NCI-H748 (cell line): ENCODE data around the gene ACTG1.
A peak's percentile ranks its signal among the peaks of the same experiment; 100 is the strongest.

Source experiments
- DNase-seq: peaks from one replicate; lab custom pipeline; 2025; ENCODE audit not compliant: unreplicated experiment; lab: John Stamatoyannopoulos, UW

The ACTG1 gene

GRCh38 chr17:81482673-81483072 is 29.9 kb downstream of the ACTG1 start:
- no peak for DNase-seq

DNA sequence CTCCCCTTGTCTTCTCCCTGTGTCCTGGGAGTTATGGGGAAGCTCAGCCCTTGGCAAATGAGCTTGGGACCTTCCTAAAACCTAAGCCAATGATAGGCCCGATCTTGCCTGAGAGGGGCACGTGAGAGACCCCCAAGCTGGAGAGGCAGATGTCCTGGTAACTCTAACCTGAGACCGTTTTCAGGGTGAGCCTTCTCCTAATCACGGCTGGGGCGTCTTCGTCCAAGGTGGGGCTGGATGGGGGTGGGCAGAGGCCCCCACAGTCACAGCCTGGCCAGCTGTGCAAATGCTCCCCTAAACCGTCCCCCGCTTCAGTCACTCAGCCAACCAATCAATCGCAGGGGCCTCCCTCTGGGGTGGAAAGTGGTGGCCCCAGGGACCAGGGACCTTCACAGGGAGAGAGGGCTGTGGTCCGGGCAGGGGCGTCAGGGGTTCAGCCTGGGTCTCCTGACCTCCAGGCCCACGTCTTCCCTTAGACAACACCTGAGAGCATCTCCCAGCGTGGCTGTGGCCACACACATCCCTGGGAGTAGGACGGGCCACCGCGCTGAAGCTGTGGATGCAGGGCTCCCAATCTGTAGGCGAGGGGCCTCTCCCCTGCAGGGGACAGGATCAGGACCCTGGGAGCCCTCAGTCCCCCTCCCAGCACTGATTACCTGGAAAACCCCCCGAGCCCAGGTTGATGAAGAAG is 30.6 kb downstream of the ACTG1 start:
- no peak for DNase-seq

DNA sequence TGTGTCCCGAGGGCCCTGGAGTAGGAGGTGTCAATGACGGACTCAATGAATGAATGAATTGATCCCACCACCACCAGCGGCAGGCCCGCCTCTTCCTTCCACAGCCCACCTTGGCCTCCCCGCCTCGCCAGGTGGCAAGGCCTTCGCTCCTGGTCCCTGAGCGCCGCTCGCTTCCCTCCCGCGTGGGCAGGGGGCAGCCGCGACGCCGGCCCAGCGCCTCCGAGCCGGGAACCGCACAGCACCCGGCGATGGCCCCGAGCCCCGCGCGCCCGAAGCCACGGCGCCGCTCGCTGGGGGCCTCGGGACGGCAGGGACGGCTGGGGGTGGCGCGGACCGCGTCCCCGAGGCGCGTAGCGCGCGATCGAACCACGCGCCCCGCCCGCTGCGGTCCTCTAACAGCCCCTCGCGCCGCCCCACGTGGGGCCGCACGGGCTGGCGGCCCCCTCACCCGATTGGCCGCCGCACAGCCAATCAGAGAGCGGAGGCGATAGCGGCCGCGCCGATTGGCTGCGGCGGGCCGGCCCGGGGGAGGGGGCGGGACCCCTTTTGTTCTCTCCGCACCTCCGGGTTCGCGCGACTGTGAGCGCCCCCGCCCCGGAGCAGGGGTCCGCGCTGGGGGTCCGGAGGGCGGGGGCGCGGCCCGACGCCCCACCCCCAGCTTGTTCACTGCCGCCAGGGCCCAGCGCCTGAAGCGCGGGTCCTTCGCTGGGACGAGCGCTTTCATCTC is 31.4 kb downstream of the ACTG1 start:
- DNase-seq: peak; percentile 85

DNA sequence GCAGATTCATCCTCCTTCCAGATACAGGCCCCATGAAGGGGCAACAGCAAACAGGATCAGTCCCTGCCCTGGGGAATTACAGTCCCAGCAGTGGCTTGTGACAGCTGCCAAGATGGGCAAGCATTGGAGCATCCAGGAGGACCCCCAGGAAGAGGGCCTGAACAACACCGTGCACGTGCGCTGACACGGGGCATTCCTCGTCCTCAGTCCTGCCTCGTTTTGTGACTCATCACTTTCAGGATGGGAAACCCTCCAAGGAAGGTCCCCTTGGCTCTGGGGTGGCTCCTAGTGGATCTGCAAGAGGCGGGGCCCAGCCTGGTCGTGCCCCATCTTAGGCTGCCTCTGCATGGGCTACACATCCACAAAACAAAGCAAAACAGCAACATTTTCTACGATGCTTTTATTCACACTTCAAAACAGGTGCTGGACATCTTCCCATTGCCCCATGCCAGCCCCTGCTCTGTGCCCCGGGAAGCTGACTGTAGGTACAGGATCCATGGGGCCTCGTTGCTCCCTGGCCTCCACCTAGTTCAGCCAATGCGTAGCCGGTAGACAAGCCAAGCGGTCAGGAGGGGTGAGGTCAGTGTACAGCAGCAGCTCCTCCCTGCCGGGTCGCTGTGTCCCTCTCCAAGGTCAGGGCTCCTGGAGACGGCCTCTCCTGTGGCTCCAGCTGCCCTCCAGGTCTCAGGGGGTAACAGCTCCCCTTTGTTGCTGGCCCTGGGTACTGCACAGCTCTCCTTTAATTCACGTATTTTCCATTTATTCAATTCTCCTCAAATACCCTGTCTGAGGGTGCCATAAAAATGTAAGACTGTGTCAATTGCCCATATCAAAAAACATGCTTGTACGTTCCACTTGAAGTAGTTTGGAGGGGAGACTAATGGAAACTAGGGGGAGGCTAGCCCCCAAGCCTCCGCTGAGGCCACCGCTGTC is 32.2 kb downstream of the ACTG1 start:
- DNase-seq: no peak

DNA sequence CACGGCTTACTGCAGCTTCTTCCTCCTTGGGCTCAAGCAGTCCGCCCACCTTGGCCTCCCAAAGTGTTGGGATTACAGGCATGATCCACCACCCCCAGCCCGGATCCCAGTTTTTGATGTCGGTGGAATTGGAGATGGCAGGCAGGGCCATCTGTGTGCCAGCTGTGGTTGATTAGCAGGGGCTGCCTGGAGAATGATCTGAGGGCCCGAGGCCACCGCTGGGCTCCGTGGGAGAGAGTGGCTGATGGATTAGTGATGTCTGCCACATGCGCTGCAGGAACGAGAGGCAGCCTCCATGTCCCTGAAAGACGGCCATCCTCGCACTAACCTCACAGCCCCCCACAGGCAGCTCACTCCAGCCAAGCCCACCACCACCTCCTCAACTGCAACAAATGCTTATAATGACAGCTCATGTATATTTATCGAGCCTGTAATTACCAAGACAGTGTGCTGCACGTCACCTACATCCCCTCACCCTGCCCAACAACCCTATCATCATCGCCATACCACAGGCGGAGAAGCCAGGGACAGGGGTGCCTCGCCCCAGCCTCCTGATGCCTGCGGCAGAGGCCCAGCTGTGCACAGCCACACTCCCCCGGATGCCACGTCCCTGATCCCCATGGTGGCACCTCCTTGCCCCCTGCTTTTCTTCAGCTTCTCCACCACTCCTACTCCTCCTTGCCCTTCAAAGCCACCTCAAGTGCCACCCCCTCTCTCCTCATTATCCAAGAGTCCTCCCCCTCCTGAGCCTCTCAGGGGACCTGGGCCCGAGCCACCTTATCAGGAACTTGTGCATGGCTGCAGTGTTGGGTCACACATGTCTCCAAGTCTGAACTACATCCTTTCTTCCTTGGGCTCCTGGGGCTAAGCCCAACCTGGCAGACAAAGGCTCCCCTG is 33.2 kb downstream of the ACTG1 start:
- DNase-seq: no peak

DNA sequence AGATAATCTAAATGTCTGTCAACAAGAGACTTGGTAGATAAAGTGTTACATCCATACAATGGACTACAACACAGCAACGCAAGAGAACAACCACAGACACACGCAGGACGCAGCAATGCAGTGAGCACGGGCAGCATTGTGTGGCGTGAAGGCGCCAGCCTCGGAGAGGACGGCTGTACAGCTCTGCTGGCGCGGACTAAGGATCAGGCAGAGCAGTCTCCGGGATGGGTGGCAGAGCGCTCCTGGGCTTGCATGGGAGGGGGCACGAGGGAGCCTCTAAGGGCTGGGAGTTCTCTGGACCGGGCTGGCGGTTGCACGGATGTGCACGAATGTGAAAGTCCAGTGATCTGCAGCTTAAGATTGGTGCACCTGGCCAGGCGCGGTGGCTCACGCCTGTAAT is 34.5 kb downstream of the ACTG1 start:
- DNase-seq: no peak

DNA sequence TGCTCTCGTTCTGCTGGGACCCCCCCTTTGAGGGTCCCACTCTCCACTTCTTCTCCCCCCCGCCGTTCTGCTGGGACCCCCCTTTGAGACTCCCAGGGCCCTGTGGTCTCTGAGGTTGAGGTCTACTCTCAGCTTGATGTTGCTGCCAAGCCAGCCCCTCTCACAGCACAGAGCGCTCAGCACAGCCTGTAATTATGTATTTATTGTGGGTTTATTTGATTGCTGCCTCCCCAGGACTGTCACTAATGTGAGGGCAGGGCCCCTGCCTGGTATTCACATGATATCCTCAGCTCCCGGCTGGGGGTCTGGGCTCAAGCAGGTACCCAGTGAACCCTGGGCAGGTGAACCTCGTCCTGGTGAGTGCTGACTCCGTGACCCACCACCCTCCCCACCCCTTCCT is 35.4 kb downstream of the ACTG1 start:
- no peak for DNase-seq

DNA sequence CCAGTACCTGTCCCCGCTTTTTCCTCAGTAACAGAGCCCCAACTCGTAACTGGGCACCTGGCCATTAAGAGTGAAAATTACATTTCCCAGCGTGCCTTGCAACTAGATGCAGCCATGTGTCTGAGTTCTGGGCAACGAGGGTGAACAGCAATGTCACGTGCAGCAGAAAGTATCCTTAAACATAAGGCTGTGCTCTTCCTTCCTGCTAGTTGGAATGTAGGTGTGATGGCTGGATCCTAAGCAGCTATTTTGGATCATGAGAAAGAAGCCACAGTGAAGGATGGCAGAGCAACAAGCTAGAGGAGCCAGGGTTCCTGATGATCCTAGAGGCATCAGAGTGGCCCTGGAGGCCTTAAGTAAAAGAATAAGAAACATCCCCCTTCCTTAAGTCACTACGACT is 36.0 kb downstream of the ACTG1 start:
- no peak for DNase-seq

GRCh38 chr17:81476097-81476496 is 36.5 kb downstream of the ACTG1 start:
- DNase-seq: no peak

GRCh38 chr17:81474958-81475357 is 37.6 kb downstream of the ACTG1 start:
- DNase-seq: no peak

- no peak for DNase-seq
Measured at GRCh38 chr17:81473019-81473418, 39.6 kb downstream of the ACTG1 start.

GRCh38 chr17:81471818-81472456 is 40.7 kb downstream of the ACTG1 start:
- peak; percentile 22 for DNase-seq

GRCh38 chr17:81470944-81471817 is 41.4 kb downstream of the ACTG1 start:
- DNase-seq: no peak

GRCh38 chr17:81470270-81470943 is 42.2 kb downstream of the ACTG1 start:
- DNase-seq: no peak

DNA sequence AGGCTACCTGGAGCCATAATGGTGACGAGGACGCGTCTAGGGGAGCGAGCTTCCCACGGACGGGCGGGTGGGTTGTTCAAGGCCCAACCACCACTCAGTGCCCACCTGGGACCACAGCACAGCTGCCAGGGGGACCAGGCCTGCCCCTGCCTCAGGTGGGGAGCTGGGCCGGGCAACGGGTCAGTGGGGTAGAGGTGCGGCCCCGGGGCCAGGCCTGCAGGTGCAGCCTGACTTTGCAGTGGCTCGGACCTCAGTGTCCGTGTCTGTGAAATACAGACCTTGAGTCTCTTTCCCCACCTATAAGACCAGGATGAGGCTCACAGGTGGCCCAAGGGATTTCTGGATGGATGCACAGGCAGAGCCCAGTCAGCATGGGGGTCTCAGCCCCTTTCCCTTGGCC is 43.3 kb downstream of the ACTG1 start:
- no peak for DNase-seq

GRCh38 chr17:81468770-81469121 is 43.9 kb downstream of the ACTG1 start:
- DNase-seq: no peak

DNA sequence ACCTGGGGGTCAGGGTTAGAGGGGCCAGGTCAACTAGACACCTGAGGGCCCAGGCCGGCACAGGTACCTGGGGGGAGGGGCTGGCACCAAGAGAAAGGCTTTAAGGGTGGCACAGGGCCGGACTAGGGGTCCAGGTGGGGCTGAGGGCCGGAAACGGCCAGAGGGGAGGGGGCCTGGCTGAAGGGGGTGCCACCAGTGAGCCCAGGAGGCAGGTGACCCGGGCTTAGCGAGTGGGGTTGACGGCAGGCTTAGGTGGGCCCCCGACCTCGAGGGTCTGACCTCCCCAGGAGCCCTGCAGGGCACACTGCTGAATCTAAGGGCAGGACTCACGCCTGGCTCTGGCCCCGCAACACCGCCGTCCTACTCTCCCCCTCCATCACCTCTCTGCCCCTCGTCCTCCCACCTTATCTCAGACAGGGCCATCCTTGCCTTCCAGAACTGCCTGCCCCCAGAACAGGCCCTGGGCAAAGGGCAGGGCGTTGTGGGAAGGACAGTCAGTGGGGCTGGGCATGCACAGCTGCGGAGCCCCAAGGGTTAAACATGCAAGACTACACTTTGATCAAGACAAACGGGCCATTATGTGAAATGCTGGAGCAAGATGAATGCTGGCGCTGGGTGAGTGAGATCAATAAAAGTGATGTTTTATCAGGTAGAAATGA is 44.4 kb downstream of the ACTG1 start:
- DNase-seq: no peak
